GM12878 (cell line): ENCODE measurements around the gene KLHL26. TPM values are rescaled to one million over a fixed set of nuclear protein-coding genes. Genes with fewer than 3 reads are reported as not detected.

Experiments
- ATAC-seq: fragments of 200-7000 bp; cut with Tn5 transposase; 3 replicates; pipeline ENCODE4 v1.9.1; 2020; ENCODE audit warnings: mild to moderate bottlenecking, moderate library complexity
- BruUV-seq: library from RNA; stranded (reverse); fragments of 400-500 nt; replicated peaks from 2 replicates; lab custom pipeline; 2021; lab: Mats Ljungman, UMichigan
- CTCF ChIA-PET: fragments of 300-600 bp; sonication (Branson Sonifier 250); formaldehyde crosslinking; extraction: SDS; loops from one replicate; lab custom pipeline; 2021; ENCODE audit warnings: inconsistent platforms; lab: Yijun Ruan, JAX
- POLR2A ChIA-PET: fragments of 350-600 bp; formaldehyde crosslinking; extraction: SDS; loops from one replicate; lab custom pipeline; 2021; ENCODE audit warnings: inconsistent platforms; lab: Charles Lee
- RAD21 ChIA-PET: fragments of 300-600 bp; sonication (Branson Sonifier 250); formaldehyde crosslinking; loops from one replicate; lab custom pipeline; 2023; ENCODE audit warnings: antibody characterized with exemption; ENCODE audit not compliant: unreplicated experiment; lab: Charles Lee
- SMC1A ChIA-PET: fragments of 300-600 bp; sonication (Branson Sonifier 250); formaldehyde crosslinking; loops from one replicate; lab custom pipeline; 2023; ENCODE audit not compliant: unreplicated experiment, uncharacterized antibody; lab: Charles Lee
- DNase-seq: peaks from one replicate; pipeline ENCODE4 v3.0.0-alpha.2; 2011; ENCODE audit warnings: low read depth, low spot score
- FAIRE-seq: peaks from 3 replicates; lab custom pipeline; 2011; peaks lifted over from hg19 to GRCh38; lab: Jason Lieb, UNC
- H2AFZ ChIP-seq: 2 replicates; pipeline ENCODE4 v1.6.0; 2011; ENCODE audit warnings: low read depth, low read length, control low read depth; ENCODE audit not compliant: control insufficient read depth
- H3K27ac ChIP-seq: 2 replicates; pipeline ENCODE4 v1.5.1; 2011; ENCODE audit warnings: control low read depth; ENCODE audit not compliant: control insufficient read depth, insufficient read depth
- H3K27me3 ChIP-seq, 2 experiments: replicated peaks in 1 of 2; 2 replicates each; pipeline versions ENCODE4 v1.6.0 to v1.6.1; 2011; ENCODE audit warnings: low read length in 1 of 2; ENCODE audit not compliant: control insufficient read depth in 2 of 2, insufficient read depth in 2 of 2
- H3K36me3 ChIP-seq, 2 experiments: 2 replicates each; pipeline ENCODE4 v1.5.1; 2011; ENCODE audit warnings: low read length in 1 of 2; ENCODE audit not compliant: control insufficient read depth in 2 of 2, insufficient read depth in 2 of 2
- H3K4me1 ChIP-seq: 2 replicates; pipeline ENCODE4 v1.6.1; 2011; ENCODE audit warnings: mild to moderate bottlenecking, low read length, moderate library complexity, mixed read lengths; ENCODE audit not compliant: control insufficient read depth, insufficient read depth
- H3K4me2 ChIP-seq: 2 replicates; pipeline ENCODE4 v1.6.0; 2011; ENCODE audit warnings: control low read depth; ENCODE audit not compliant: control insufficient read depth, insufficient read depth
- H3K4me3 ChIP-seq: fragments of 200-600 bp; sonication (generic); 2 replicates; pipeline ENCODE4 v1.5.1; 2016
- H3K79me2 ChIP-seq: 2 replicates; pipeline ENCODE4 v1.6.0; 2011; ENCODE audit warnings: low read length; ENCODE audit not compliant: control insufficient read depth, insufficient read depth
- H3K9ac ChIP-seq: 2 replicates; pipeline ENCODE4 v1.8.0; 2011; ENCODE audit warnings: low read length, control low read depth, mixed read lengths; ENCODE audit not compliant: control insufficient read depth, insufficient read depth
- H3K9me3 ChIP-seq: replicated peaks from 3 replicates; pipeline ENCODE4 v1.5.1; 2011; ENCODE audit warnings: mild to moderate bottlenecking, low read length; ENCODE audit not compliant: control insufficient read depth, insufficient read depth
- H4K20me1 ChIP-seq: 2 replicates; pipeline ENCODE4 v1.6.0; 2011; ENCODE audit not compliant: control insufficient read depth, insufficient read depth
- CHD1 ChIP-seq: IDR thresholded peaks from 2 replicates; pipeline ENCODE4 v1.6.1; 2012; ENCODE audit warnings: low read depth, low read length, improper control_type of control experiment
- CTCF ChIP-seq, 3 experiments: IDR thresholded peaks in 2 of 3; conservative IDR thresholded peaks in 1 of 3; 2 replicates each; pipeline ENCODE4 v1.5.1; 2011; ENCODE audit warnings: low read depth in 3 of 3, low read length in 3 of 3, mild to moderate bottlenecking in 3 of 3, control low read depth in 2 of 3, moderate library complexity in 2 of 3, inconsistent platforms in 1 of 3, mixed read lengths in 1 of 3; ENCODE audit not compliant: control insufficient read depth in 2 of 3, insufficient read depth in 1 of 3; ENCODE audit errors: extremely low read depth in 1 of 3
- E4F1 ChIP-seq: fragments of 450-650 bp; IDR thresholded peaks from 2 replicates; pipeline ENCODE4 v1.6.1; 2018; ENCODE audit warnings: borderline replicate concordance, mild to moderate bottlenecking; ENCODE audit not compliant: partially characterized antibody
- POLR2AphosphoS2 ChIP-seq: IDR thresholded peaks from 2 replicates; pipeline ENCODE4 v1.6.1; 2011; ENCODE audit warnings: low read depth, mild to moderate bottlenecking, low read length, improper control_type of control experiment, moderate library complexity
- RAD21 ChIP-seq: IDR thresholded peaks from 2 replicates; pipeline ENCODE4 v1.6.1; 2011; ENCODE audit warnings: mild to moderate bottlenecking, low read depth, low read length, moderate library complexity; ENCODE audit not compliant: insufficient read depth
- SMC3 ChIP-seq: IDR thresholded peaks from 2 replicates; pipeline ENCODE4 v1.6.1; 2011; ENCODE audit warnings: low read length, improper control_type of control experiment, borderline replicate concordance
- YY1 ChIP-seq: IDR thresholded peaks from 2 replicates; pipeline ENCODE4 v1.6.1; 2011; ENCODE audit warnings: low read depth, mild to moderate bottlenecking, low read length
- WGBS: methylation state at CpG from one replicate; pipeline ENCODE4 v1.1.6; 2016; ENCODE audit warnings: low lambda C conversion rate; ENCODE audit not compliant: insufficient replicate concordance, insufficient coverage; ENCODE audit errors: missing lambda C conversion rate; 5-methylcytosine and 5-hydroxymethylcytosine counted together
- in situ Hi-C: fragments of 300-500 bp; cut with MboI; formaldehyde crosslinking; loops from 9 replicates; pipeline ENCODE4 v1.14.3; 2018; ENCODE audit warnings: mixed read lengths
- intact Hi-C: fragments of 100-400 bp; cut with micrococcal nuclease; formaldehyde crosslinking; loops from one replicate; pipeline ENCODE4 v1.14.2; 2022; ENCODE audit not compliant: unreplicated experiment
- polyA plus RNA-seq, 11 experiments: library from polyadenylated mRNA; depleted of rRNA in 4 of 11; unstranded in 6 of 11; stranded (reverse) in 5 of 11; fragments of >200 nt; fragmentation: Nextera tagmentation in 4 of 11; fragmentation: Illumina TruSeq in 1 of 11; extraction: Ambion mirVana in 4 of 11; extraction: Trizol in 1 of 11; gene quantifications; 1 replicate in 1 of 11; 2 replicates in 10 of 11; pipeline versions ENCODE4 v1.2.1 to v1.2.3, GENCODE V29; 2011 to 2016; ENCODE audit warnings: inconsistent platforms in 2 of 11, missing spikeins in 2 of 11, low read depth in 1 of 11
- total RNA-seq, 4 experiments: library from RNA; depleted of rRNA in 3 of 4; stranded (reverse); fragments of >200 nt in 3 of 4; fragmentation: Illumina TruSeq in 1 of 4; extraction: Trizol in 1 of 4; gene quantifications; 2 replicates each; pipeline versions ENCODE4 v1.2.1 to v1.2.3, GENCODE V29; 2013 to 2021

KLHL26 gene
- total and polyA plus RNA-seq, 10 of the 15 experiments (the other 5 are each of a cell fraction or from before 2014, with no cell fraction given), result 0.18 to 14.6 (median 2.9) TPM

GRCh38 chr19:18672044-18672451, 35.2 kb downstream of the KLHL26 start:
- ChIA-PET POLR2A (no interaction called here), RAD21 (interaction anchor here (0.6 to 0.9 kb wide), 4 partner anchors 152 to 510 kb away, joined by 3 to 4 read pairs (median 4); no protein-coding TSS in a partner anchor), CTCF (interaction anchor here (0.6 to 1.3 kb wide), 3 partner anchors 78 to 128 kb away, joined by 3 to 4 read pairs (median 3); no protein-coding TSS in a partner anchor), SMC1A (interaction anchor here (1.2 kb wide), 2 partner anchors 82 to 152 kb away, joined by 3 to 5 read pairs; no protein-coding TSS in a partner anchor)
- no peak for FAIRE-seq
- 89% methylated on average over 24 of the region's 24 CpGs for WGBS
- no TSS peak for BruUV-seq
- Histone ChIP-seq H3K4me2 (no peak overlapping the region), H3K79me2 (no peaks in the 10 kb centered on the region), H3K4me1 (no peaks in the 10 kb centered on the region), H3K9me3 (no peaks in the 10 kb centered on the region), H3K4me3 (no peak overlapping the region), H3K36me3 (peaks cover 0 to 10% of the 10 kb centered on the region in 2 experiments; a peak in 2 of 4 replicates), H4K20me1 (no peaks in the 10 kb centered on the region), H3K9ac (no peak overlapping the region), H3K27me3 (no peaks in the 10 kb centered on the region), H2AFZ (no peak overlapping the region), H3K27ac (no peak overlapping the region)
- TF ChIP-seq CHD1, result no peak
- no peak for DNase-seq
- ATAC-seq, result no peak
- intact Hi-C loops, result no loop called here
- in situ Hi-C loops, result loop anchor here (10.0 kb wide), 1 partner anchor 217 kb away; no protein-coding TSS in a partner anchor

- TF ChIP-seq YY1 (no peak), CTCF (IDR thresholded peaks at IDR 0.05 in 2 of 3, conservative IDR thresholded peaks at IDR 0.05 in 1 of 3; ENCODE audit: control insufficient read depth in 2 of 3, extremely low read depth in 1 of 3, insufficient read depth in 1 of 3, low read depth in 3 of 3, low read length in 3 of 3) (peak in 2 of 3 experiments; percentile 10 to 24; a peak in 3 of 6 replicates), RAD21 (peak; percentile 38), POLR2AphosphoS2 (no peak), SMC3 (peak; percentile 16; the same call in 1 of the 2 replicates), E4F1 (no peak)
- ChIA-PET POLR2A (no interaction called here), SMC1A (interaction anchor here (0.8 to 1.2 kb wide), 3 partner anchors 10 to 153 kb away, joined by 3 to 5 read pairs (median 4); no protein-coding TSS in a partner anchor), RAD21 (no interaction called here), CTCF (interaction anchor here (0.6 to 1.9 kb wide), 6 partner anchors 48 to 173 kb away, joined by 3 to 4 read pairs (median 4); partner anchors contain the start of gene ELL)
- in situ Hi-C loops, result loop anchor here (10.0 kb wide), 1 partner anchor 218 kb away; no protein-coding TSS in a partner anchor
- WGBS, result 56% methylated on average over 13 of the region's 13 CpGs
- no peak overlapping the region for H3K27ac ChIP-seq
- ATAC-seq (peak; percentile 45; the same call in 1 of the 3 replicates), DNase-seq (no peak), FAIRE-seq (no peak)
- H3K36me3 ChIP-seq, result peaks cover 0 to 10% of the 10 kb centered on the region in 2 experiments; a peak in 2 of 4 replicates
- no peak overlapping the region for H3K4me2 ChIP-seq
- no peak overlapping the region for H3K9ac ChIP-seq
- H3K27me3 ChIP-seq, result no peaks in the 10 kb centered on the region
- no peak overlapping the region for H2AFZ ChIP-seq
- intact Hi-C loops, result no loop called here
- no peaks in the 10 kb centered on the region for H3K79me2 ChIP-seq
- H4K20me1 ChIP-seq, result no peaks in the 10 kb centered on the region
- H3K4me1 ChIP-seq, result no peaks in the 10 kb centered on the region
- no peak overlapping the region for H3K4me3 ChIP-seq
- no peaks in the 10 kb centered on the region for H3K9me3 ChIP-seq
- BruUV-seq, result no TSS peak
Measured at GRCh38 chr19:18672606-18673337, 35.9 kb downstream of the KLHL26 start.
